Small intestine (tissue), 7 donors: ENCODE data around the gene ZC3H15. TPM values are rescaled to one million over a fixed set of nuclear protein-coding genes. Genes with fewer than 3 reads are reported as not detected.
"Not testable (repeated sequence)": the region's sequence is repeated elsewhere in the genome, so short reads cannot be mapped to it uniquely, and the experiment has no call there.

ENCODE experiments used
- DNase-seq, 2 donors: peaks; one replicate each; pipeline versions ENCODE4 v3.0.0 to v3.0.0-alpha.2; 2013
- FAIRE-seq: peaks from 2 replicates; lab custom pipeline; 2012; peaks lifted over from hg19 to GRCh38; lab: Jason Lieb, UNC
- H3K27ac ChIP-seq, 3 donors: one replicate each; pipeline ENCODE4 v1.5.1; 2013; ENCODE audit warnings: low read length in 2 of 3, mild to moderate bottlenecking in 2 of 3, control low read depth in 1 of 3, inconsistent platforms in 1 of 3, low read depth in 1 of 3, moderate library complexity in 1 of 3
- H3K27me3 ChIP-seq, 3 donors: one replicate each; pipeline ENCODE4 v1.6.1; 2013; ENCODE audit warnings: low read length in 3 of 3, inconsistent platforms in 1 of 3; ENCODE audit not compliant: control insufficient read depth in 3 of 3, insufficient read depth in 3 of 3
- H3K36me3 ChIP-seq, 3 donors: one replicate each; pipeline ENCODE4 v1.6.1; 2013; ENCODE audit warnings: low read length in 3 of 3, inconsistent platforms in 1 of 3, low read depth in 1 of 3, mild to moderate bottlenecking in 1 of 3, moderate library complexity in 1 of 3; ENCODE audit not compliant: control insufficient read depth in 3 of 3, insufficient read depth in 2 of 3
- H3K4me1 ChIP-seq, 3 donors: one replicate each; pipeline ENCODE4 v1.6.1; 2013; ENCODE audit warnings: low read length in 2 of 3, inconsistent platforms in 1 of 3, low read depth in 1 of 3, mild to moderate bottlenecking in 1 of 3, moderate library complexity in 1 of 3; ENCODE audit not compliant: control insufficient read depth in 3 of 3, insufficient read depth in 2 of 3
- H3K4me3 ChIP-seq, 3 donors: one replicate each; pipeline ENCODE4 v1.5.1; 2013; ENCODE audit warnings: low read length in 3 of 3, control low read depth in 1 of 3, inconsistent platforms in 1 of 3, low read depth in 1 of 3, mild to moderate bottlenecking in 1 of 3, moderate library complexity in 1 of 3
- H3K9me3 ChIP-seq, 2 donors: one replicate each; pipeline ENCODE4 v1.6.1; 2013; ENCODE audit warnings: low read depth in 1 of 2, low read length in 1 of 2; ENCODE audit not compliant: control insufficient read depth in 2 of 2, insufficient read depth in 1 of 2
- WGBS, 3 donors: extraction: QIAGEN DNeasy Blood & Tissue Kit; methylation state at CpG; one replicate each; pipeline ENCODE4 v1.1.7; 2013; 5-methylcytosine and 5-hydroxymethylcytosine counted together
- polyA plus RNA-seq, 4 donors: library from polyadenylated mRNA; stranded (reverse) in 3 of 4; unstranded in 1 of 4; fragments of 200-250 nt in 3 of 4; fragments of 120-200 nt in 1 of 4; gene quantifications; one replicate each; pipeline versions ENCODE4 v1.2.1 to v1.2.3, GENCODE V29; 2013
- donor health status: healthy with polysubstance abuse.
- donor health status: control.
- donor health status: control.
- donor health status: Bipolar disorder and iron deficiency.
- donor health status: healthy.

Gene ZC3H15
- polyA plus RNA-seq, 4 donors: 60.0 to 101 (median 71.6) TPM

- no peaks in the 10 kb centered on the region for H3K27me3 ChIP-seq
- no peak for DNase-seq
- no peaks in the 10 kb centered on the region for H3K9me3 ChIP-seq
- H3K36me3 ChIP-seq: peaks cover 0 to 12% (median 3%) of the 10 kb centered on the region in 3 donors
- H3K4me3 ChIP-seq: no peak overlapping the region
- no peak for FAIRE-seq
- H3K27ac ChIP-seq: no peak overlapping the region
- no peaks in the 10 kb centered on the region for H3K4me1 ChIP-seq
These were observed 30.4 kb upstream of the ZC3H15 start for GRCh38 chr2:186455613-186456012.

- no peak for DNase-seq
- no peak overlapping the region for H3K27ac ChIP-seq
- no peak for FAIRE-seq
- no peak overlapping the region for H3K4me3 ChIP-seq
- H3K9me3 ChIP-seq: no peaks in the 10 kb centered on the region
- no peaks in the 10 kb centered on the region for H3K27me3 ChIP-seq
- peaks cover 0 to 12% (median 1%) of the 10 kb centered on the region in 3 donors for H3K36me3 ChIP-seq
- no peaks in the 10 kb centered on the region for H3K4me1 ChIP-seq
- 93 to 96% (median 96%) methylated on average over 4 of the region's 4 CpGs for WGBS, 3 donors
These were observed 29.1 kb upstream of the ZC3H15 start for GRCh38 chr2:186456941-186457340.

- 9 to 44% (median 22%) methylated on average over 3 of the region's 3 CpGs for WGBS, 3 donors
- Histone ChIP-seq H3K36me3 (peaks cover 0 to 12% (median 1%) of the 10 kb centered on the region in 3 donors), H3K4me1 (no peaks in the 10 kb centered on the region), H3K9me3 (no peaks in the 10 kb centered on the region), H3K27me3 (no peaks in the 10 kb centered on the region), H3K4me3 (no peak overlapping the region), H3K27ac (no peak overlapping the region)
- DNase-seq: no peak
- FAIRE-seq: no peak
These were observed 28.2 kb upstream of the ZC3H15 start for GRCh38 chr2:186457908-186458307.

- Histone ChIP-seq H3K4me1 (no peaks in the 10 kb centered on the region), H3K27me3 (no peaks in the 10 kb centered on the region), H3K36me3 (peaks cover 0 to 10% (median 1%) of the 10 kb centered on the region in 3 donors), H3K9me3 (no peaks in the 10 kb centered on the region), H3K4me3 (no peak overlapping the region), H3K27ac (no peak overlapping the region)
- DNase-seq: peak; percentile 5 to 18
- peak; percentile 72 for FAIRE-seq
- 76 to 85% (median 77%) methylated on average over 2 of the region's 2 CpGs for WGBS, 3 donors
These were observed 27.1 kb upstream of the ZC3H15 start for GRCh38 chr2:186459009-186459408.

- DNase-seq: peak; percentile 43 to 44
- H3K36me3 ChIP-seq: peaks cover 0 to 5% (median 1%) of the 10 kb centered on the region in 3 donors
These were observed 25.6 kb upstream of the ZC3H15 start for GRCh38 chr2:186460465-186460864.

GRCh38 chr2:186466743-186467142 is 19.3 kb upstream of the ZC3H15 start:
- no peak for DNase-seq
- H3K27ac ChIP-seq: no peak overlapping the region
- H3K27me3 ChIP-seq: no peaks in the 10 kb centered on the region
- peaks cover 0 to 15% of the 10 kb centered on the region in 2 donors for H3K9me3 ChIP-seq
- FAIRE-seq: no peak
- H3K36me3 ChIP-seq: no peaks in the 10 kb centered on the region
- H3K4me1 ChIP-seq: no peaks in the 10 kb centered on the region
- no peak overlapping the region for H3K4me3 ChIP-seq

More at GRCh38 chr2:186460465-186460864, 25.6 kb upstream of the ZC3H15 start:
- Histone ChIP-seq H3K27me3 (no peaks in the 10 kb centered on the region), H3K4me1 (no peaks in the 10 kb centered on the region), H3K27ac (no peak overlapping the region), H3K9me3 (no peaks in the 10 kb centered on the region), H3K4me3 (no peak overlapping the region)
- FAIRE-seq: peak; percentile 47
- 8 to 36% (median 32%) methylated on average over 1 of the region's 1 CpG for WGBS, 3 donors

GRCh38 chr2:186467421-186467820 is 18.6 kb upstream of the ZC3H15 start:
- H3K4me1 ChIP-seq: no peaks in the 10 kb centered on the region
- WGBS, 3 donors: 89 to 94% (median 92%) methylated on average over 2 of the region's 2 CpGs
- H3K9me3 ChIP-seq: peaks cover 0 to 18% of the 10 kb centered on the region in 2 donors
- H3K36me3 ChIP-seq: no peaks in the 10 kb centered on the region
- no peak overlapping the region for H3K4me3 ChIP-seq
- H3K27ac ChIP-seq: no peak overlapping the region
- H3K27me3 ChIP-seq: no peaks in the 10 kb centered on the region
- DNase-seq (no peak), FAIRE-seq (no peak)

GRCh38 chr2:186472722-186473493 is 13.2 kb upstream of the ZC3H15 start:
- not testable (repeated sequence) for H3K27me3 ChIP-seq, H3K27ac ChIP-seq, FAIRE-seq, DNase-seq, H3K36me3 ChIP-seq, H3K4me1 ChIP-seq, H3K4me3 ChIP-seq
- H3K9me3 ChIP-seq: peaks cover 0 to 12% of the 10 kb centered on the region in 2 donors
- WGBS, 3 donors: 91 to 95% (median 93%) methylated on average over 16 to 46 of the region's 49 CpGs
